ENCODE measurements around the gene ABCA8. TPM values are rescaled to one million over a fixed set of nuclear protein-coding genes. Genes with fewer than 3 reads are reported as not detected.

ABCA8 gene
- total and polyA plus RNA-seq, 2 experiments from 2014 or later, result not detected

- no peak for TF ChIP-seq ZNF462 (CRISPR knock-in tag; IDR thresholded peaks at IDR 0.05)
- TF ChIP-seq, protein P1, sequence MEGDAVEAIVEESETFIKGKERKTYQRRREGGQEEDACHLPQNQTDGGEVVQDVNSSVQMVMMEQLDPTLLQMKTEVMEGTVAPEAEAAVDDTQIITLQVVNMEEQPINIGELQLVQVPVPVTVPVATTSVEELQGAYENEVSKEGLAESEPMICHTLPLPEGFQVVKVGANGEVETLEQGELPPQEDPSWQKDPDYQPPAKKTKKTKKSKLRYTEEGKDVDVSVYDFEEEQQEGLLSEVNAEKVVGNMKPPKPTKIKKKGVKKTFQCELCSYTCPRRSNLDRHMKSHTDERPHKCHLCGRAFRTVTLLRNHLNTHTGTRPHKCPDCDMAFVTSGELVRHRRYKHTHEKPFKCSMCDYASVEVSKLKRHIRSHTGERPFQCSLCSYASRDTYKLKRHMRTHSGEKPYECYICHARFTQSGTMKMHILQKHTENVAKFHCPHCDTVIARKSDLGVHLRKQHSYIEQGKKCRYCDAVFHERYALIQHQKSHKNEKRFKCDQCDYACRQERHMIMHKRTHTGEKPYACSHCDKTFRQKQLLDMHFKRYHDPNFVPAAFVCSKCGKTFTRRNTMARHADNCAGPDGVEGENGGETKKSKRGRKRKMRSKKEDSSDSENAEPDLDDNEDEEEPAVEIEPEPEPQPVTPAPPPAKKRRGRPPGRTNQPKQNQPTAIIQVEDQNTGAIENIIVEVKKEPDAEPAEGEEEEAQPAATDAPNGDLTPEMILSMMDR (conservative IDR thresholded peaks at IDR 0.05; ENCODE audit: low read depth in 2 of 2), result no peak
- TF ChIP-seq STAT1 (IDR thresholded peaks at IDR 0.05; ENCODE audit: unreplicated experiment), result no peak
- TF ChIP-seq POLR2AphosphoS5 (IDR thresholded peaks at IDR 0.05; ENCODE audit: low read depth), result no peak
- no peak for TF ChIP-seq JUNB (IDR thresholded peaks at IDR 0.05; ENCODE audit: unreplicated experiment)
Observed at GRCh38 chr17:68850749-68851510, 104.3 kb downstream of the ABCA8 start (continued).

All from GM23338 (cell line).